HG03378 (cell line): ENCODE results near the gene APLP2.

ENCODE experiments used
- ATAC-seq: cut with Tn5 transposase; IDR thresholded peaks from one replicate; pipeline ENCODE4 v1.9.1; 2021; ENCODE audit warnings: mild to moderate bottlenecking, moderate library complexity; ENCODE audit not compliant: unreplicated experiment

The APLP2 gene

DNA sequence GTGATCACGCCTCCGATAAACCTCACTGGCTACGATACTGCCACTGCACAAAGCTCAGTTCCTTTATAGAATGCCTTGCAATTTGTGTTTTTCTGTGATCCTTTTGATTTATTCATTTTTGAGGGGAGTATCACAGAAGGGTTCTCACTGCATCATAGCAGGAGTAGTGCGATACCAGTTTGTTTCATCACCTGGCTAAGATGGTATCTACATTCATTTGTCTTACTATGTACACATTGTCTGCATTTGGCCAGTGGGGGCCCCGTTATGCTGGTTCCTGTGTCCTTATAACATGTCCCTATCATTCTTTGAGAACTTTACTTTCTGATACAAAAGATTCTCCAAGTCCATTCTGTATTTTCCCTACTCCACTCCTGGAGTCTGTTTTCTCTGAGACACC lies 44.6 kb downstream of the APLP2 start:
- no peak for ATAC-seq

GRCh38 chr11:130114726-130115125 lies 45.0 kb downstream of the APLP2 start:
- ATAC-seq: no peak

GRCh38 chr11:130115218-130115617 lies 45.5 kb downstream of the APLP2 start:
- ATAC-seq: no peak

DNA sequence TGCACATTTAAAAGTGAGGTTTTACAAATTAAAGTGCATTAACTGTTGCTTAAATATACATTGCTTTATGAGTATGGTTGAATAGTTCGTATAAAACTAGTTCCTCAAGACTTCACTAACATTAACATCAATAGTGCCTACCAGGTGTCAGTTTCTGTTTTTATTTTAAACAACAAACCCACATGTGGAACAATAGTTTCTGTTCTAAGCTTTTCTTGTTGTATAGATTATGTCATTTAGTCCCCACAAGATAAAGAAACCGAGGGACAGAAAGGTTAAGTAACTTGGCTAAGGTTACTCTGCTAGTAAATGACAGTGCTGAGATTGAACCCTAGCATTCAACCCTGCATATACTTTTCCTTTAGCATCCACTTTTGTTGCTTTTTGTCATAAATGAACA lies 48.5 kb downstream of the APLP2 start:
- peak; percentile 86 for ATAC-seq

DNA sequence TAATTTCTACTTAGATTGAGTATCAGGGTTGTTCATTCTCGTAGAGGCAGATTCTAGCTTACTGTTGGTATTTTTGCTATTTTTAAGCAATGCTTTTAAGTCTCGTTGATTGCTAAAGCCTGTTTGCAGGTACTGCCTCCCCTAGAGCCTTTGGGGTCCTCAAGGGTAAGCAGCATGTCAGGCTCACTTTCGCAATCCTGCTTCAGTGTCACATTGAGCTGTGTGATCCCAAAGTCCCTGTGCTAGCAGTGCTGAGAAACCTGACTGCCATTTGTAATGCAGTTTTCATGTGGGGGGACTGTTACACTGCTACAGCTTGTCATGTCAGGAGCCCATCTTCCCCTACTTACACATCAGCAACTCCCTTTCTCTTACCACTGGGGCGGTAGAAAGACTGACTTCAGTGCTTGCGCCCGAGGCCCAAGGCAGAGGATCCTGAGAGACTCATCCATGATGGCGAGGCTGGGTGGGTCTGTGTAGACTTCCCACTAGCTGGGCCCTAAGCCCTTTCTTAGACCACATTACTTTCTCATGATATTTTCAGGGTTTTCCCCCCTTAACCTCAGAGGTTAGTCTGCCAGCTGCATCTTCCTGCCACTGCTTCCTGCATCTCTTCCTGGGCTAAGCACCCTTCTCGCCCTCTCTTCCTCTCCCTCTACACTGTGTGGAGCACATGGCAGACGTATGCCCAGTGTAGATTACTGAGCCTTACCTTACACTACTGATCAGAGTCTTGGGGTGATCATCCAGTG lies 49.1 kb downstream of the APLP2 start:
- peak; percentile 67 for ATAC-seq

- no peak for ATAC-seq
Observed at GRCh38 chr11:130120045-130120444, 50.4 kb downstream of the APLP2 start.

DNA sequence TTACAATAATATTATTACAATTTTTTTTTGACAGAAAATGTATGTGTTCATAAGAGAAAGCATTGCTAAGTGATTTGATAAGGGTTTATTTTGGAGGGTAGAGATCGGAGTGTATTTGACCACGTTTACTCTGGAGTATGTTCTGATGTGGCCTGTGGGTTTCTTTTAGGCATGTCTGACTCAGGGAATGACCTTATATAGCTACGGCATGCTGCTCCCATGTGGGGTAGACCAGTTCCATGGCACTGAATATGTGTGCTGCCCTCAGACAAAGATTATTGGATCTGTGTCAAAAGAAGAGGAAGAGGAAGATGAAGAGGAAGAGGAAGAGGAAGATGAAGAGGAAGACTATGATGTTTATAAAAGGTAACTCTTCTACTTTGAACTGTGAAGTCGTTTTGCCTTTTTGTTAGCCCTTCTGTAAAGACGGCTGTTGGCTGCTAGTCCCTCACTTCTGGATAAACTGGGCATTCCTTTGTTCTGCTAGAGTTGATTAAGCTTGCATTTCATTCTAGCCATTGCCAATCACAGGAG lies 51.8 kb downstream of the APLP2 start:
- no peak for ATAC-seq

- ATAC-seq: no peak
Observed at GRCh38 chr11:130122141-130122575, 52.5 kb downstream of the APLP2 start.

DNA sequence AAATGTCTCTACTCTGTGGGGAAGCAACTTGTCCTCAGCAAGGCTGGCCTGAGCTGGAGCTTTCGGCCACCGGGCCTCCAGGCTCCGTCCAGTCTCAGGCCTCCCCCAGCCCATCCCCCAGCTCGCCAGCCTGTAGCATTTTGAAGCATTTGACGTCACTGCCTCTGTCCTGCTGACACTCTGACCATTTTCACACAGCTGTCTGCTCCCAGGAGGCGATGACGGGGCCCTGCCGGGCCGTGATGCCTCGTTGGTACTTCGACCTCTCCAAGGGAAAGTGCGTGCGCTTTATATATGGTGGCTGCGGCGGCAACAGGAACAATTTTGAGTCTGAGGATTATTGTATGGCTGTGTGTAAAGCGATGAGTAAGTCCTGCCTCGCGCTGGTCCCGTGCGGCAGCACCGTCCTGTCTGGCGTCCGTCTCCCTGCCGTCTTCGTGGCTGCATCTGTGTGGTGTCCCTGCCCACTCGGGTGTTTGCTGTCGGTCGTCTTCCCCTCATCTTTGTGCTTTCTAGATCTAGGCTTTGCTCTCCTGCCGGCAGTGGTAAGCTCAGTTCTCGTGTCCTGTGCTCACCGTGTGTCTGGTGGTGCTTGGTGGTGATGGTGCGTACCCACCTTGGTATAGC lies 53.8 kb downstream of the APLP2 start:
- no peak for ATAC-seq

- ATAC-seq: no peak
Observed at GRCh38 chr11:130124096-130124495, 54.4 kb downstream of the APLP2 start.

GRCh38 chr11:130125638-130126037 lies 55.9 kb downstream of the APLP2 start:
- no peak for ATAC-seq

- ATAC-seq: no peak
Observed at GRCh38 chr11:130126516-130126915, 56.8 kb downstream of the APLP2 start.

- no peak for ATAC-seq
Observed at GRCh38 chr11:130127509-130127908, 57.8 kb downstream of the APLP2 start.

DNA sequence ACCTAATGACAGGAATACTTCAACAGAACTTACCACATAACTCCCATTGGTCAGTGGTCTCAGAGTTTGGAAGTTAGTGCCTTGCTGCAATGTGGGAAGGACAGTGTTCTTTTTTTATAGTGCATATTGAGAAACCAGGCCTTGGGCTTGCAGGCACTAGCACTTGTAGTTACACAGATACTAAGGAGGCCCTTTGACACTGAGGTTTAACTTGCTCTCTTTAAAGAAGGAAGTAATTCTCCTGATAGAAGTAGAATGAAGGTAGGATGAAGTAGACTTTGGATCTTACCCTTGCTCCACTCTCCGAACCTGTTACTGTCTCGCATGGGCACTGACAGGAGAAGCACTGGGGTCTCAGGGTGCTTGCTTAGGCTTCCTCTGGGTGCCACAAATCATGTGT lies 58.9 kb downstream of the APLP2 start:
- no peak for ATAC-seq

GRCh38 chr11:130129922-130130321 lies 60.2 kb downstream of the APLP2 start:
- no peak for ATAC-seq

DNA sequence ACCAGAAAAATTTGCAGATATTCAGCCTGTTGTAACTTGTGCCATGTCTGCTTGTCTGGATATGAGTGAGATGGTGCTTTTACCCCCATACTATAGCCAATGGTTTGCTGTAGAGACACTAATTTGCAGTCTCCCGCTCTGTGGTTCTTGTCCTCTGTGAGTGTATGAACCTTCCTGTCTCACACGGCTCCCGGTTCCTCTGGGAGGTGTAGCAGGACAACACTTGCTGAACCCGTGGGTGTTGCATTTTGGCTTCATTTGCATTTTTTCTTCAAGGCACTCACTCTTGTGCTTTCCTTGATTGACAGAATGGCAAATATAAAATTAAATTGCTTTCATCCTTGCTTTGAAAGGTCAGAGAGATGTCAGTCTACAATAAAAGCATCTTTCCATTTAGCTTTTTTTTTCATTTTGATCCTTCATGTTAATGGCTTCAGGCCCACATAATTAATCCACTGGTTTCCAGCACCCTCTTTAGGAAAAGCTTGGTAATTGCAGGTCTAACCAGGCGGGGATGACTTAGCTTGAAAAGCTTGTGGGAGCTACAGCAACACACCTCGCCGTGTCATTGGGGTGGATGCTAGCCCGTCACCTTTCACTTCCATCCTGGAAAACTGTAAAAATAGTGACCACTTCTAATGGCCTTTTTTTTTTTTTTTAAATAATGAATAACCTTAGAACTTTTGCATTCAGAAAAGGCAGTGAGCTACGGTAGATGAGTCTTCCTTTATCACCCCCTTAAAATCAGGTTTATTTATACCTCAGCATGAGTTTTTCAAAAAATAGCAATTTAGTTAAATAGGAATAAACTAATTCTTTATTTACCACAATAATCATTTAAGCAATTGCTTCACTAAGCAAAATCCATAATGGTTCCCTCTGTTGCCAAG lies 62.5 kb downstream of the APLP2 start:
- ATAC-seq: peak; percentile 82

DNA sequence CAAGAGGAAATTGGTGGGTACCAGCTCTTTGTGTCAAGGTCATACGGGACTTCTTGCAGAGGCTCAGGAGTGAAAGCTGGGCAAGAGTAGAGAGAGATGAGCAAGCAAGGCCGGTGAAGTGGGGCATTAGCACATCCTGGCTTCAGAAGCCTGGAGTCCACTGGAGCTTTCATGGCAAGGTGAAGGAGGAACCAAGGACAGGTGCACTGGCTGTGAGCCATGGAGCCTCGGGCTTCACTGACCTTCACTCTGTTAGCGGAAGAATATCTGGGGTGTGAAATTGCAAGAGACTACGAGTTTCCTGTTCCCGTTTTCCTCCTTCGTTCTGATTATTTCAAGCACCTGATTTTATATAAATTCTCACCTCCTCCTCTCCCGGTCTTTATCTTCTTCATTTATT lies 64.0 kb downstream of the APLP2 start:
- no peak for ATAC-seq

GRCh38 chr11:130136107-130136506 lies 66.4 kb downstream of the APLP2 start:
- no peak for ATAC-seq

DNA sequence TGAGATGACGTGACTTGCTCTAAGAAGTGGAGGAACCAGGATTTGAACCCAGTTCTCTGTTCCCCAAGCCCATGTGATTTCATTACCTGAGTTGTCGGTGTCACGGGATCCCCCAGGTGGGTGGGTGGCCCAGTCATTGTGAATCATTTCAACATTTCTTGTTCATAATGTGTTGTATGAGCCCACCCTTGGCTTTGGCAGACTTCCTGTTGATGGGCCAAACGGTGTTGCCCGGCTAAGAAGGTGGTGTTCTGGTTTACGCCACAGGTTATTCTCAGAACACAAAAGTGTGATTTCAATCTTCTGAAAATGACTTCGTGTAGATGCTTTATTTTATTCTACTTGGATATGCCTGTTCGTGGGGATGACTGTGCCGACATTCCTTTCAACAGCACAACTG lies 68.3 kb downstream of the APLP2 start:
- no peak for ATAC-seq

DNA sequence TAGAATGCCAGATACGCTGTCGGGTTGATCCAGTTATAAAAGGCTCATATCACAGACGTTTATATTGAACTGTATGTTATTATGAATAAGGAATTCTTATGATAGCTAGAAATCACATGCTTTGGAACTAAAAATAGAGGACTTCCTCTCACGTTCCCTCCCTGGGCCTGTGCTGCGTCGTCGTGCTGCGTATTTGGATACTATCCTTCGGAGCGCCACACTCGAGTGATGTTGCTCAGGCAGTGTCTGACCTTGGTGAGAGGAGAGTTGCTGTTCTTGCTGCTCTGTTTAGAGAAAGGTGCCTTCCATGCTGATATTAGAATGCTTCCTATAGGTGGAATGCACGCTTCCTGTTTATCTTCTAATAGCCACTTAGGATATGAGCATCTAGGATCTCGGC lies 69.7 kb downstream of the APLP2 start:
- ATAC-seq: no peak

DNA sequence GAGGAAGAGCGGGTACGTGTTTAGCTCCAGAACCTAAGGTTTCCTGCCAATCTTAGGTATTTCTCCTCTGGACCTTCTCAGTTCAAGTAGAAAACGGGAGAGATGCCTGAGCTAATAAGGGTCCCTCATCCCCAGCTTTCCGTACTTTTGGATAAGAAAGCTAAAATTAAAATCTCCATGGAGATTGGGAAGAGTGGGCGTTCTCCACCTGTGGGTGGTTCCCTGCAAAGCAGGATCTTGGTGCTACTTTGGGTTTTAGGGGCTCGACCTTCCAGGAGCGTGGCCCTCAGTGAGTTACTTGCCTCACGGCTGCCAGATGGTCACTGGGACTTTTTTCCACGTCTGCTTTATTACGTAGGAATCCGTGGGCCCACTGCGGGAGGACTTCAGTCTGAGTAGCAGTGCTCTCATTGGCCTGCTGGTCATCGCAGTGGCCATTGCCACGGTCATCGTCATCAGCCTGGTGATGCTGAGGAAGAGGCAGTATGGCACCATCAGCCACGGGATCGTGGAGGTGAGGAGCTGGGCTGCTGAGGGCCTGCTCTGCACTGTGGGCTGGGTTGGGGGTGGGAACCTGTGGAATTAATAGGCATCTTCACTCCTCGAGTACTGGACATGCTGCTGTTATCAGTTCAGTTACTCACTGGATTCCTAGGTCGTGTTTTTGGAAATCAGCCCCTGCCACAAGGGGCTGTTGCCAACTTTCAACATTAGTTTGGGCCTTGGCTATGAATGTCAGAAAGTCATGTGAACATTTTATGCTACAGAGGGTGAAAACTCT lies 72.1 kb downstream of the APLP2 start:
- no peak for ATAC-seq
